GM21619 (cell line): ENCODE measurements around the gene PROC.
"Not testable (repeated sequence)": the region's sequence is repeated elsewhere in the genome, so short reads cannot be mapped to it uniquely, and the experiment has no call there.

ENCODE experiments used
- ATAC-seq: cut with Tn5 transposase; IDR thresholded peaks from one replicate; pipeline ENCODE4 v1.9.1; 2021; ENCODE audit not compliant: unreplicated experiment

The PROC gene

DNA sequence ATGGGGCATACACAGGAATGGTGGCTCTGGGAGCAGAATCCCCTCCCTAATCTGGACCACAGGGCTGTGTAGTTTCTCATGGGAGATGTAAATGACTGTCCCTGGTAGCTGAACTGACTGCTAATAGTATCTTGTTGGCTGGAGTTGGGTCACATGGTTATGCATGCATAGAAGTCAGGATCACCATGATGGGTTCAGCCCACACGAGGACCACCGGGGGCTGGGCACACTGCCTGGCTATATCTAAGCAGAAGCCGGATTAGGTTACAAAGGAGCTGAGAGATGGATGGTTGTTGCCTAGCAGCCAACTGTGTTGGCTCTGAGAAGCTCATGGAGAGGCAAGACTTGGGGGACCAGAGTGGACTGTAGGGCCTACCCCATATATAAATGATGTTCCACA is 23.7 kb upstream of the PROC start:
- ATAC-seq: no peak

DNA sequence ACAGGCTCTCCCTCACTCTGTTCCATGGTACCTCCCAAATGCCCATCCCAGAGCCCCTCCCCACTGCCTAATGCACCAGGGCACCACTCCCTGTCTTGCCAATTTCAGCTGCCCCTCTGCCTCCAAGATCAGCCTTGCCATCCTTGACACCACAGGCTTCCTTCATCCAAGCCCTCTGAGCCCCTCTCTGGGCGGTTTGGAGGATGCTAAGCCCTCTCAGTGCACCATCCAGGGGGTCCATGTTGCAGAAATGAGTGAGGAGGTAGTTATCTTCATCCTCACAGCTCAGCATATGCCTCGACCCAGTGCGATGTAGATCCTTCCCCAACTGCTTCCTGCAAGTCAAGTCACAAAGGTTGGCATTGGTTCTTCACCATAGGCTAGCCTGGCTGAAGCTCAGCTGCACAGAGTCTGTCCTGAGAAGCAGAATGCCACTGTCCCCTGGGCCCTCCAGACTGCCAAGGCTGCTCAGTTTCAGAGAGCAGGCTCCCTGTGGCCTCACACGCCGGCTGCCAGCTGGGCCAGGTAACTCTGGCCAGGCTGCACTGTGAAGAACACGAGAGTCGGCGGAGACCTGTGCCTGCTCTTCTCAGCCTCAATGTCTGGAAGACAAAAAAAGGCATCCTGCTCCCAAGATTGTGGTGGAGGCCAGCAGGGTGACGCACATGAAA is 20.5 kb upstream of the PROC start:
- ATAC-seq: no peak

DNA sequence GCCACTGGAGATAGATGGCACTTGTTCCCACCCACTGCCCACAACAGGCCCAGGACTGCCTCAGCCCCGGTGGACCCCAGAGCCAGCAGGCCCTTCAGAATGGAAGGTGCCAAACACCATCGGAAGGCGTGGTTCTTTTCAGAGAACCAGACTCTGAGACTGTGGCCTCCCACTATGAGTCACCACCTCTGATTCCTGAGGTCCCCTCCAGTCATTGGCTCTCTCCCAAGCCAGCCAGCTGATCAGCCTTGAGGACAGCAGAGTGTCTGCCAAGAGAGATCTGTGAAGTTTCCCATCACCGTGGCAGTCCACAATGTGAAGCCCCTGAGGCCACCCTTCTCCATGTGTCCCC is 20.0 kb upstream of the PROC start:
- ATAC-seq: peak; percentile 90

DNA sequence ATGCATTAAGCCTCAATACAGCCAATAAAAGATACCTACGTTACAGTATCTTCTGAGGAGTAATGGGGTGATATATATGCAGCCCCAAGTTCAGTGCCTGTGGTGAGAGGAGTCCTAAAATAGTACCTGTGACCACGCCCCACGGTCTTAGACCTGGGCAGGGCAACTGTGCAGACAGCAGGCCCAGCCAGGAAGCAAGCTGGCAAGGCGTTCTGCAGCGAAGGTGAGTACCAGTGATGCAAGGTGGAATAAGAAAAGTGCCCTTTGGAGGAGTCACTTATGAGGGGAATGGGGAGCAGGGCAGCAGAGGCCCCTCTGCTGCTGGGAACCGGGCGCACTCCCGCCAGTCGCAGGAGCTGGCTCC is 17.7 kb upstream of the PROC start:
- ATAC-seq: no peak

DNA sequence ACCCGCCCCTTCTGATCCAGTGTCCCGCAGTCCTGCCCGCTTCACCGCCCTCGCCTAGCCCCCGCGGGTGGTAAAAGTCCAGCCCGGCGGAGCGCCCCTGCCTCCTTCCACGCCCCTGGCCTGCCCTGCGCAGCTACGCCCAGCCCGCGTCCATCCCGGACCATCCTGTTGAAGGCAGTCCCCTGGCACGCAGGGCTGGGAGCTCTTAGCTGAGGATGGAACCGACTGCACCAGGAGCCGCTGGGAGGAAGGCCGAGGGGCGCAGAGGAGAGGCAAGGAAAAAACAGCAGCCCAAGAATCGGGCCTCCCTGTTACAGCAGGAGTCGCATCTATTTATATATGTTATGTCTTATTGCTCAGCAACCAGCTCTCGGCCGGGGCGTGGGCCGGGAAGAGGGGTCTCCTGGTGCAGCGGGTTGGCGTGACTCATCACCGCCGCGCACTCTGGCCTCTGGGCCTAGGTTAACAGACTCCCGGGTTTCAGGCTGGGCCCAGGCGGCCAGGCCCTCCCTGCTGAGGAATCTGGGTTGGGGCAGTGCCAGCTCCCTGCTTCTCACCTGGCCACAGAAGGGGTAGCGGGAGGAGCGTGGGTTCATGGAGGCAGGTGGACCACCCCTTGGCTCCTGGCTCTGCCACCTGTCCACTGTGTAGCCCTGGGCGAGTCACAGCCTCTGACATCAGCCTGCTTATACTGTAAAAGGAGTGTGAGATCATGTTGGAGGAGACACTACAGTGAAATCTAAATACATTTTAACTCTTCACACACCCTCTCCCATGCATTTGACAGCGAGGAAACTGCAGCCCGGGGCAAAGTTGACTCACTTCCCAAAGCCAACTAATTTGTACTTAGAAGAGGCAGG is 17.1 kb upstream of the PROC start:
- no peak for ATAC-seq

DNA sequence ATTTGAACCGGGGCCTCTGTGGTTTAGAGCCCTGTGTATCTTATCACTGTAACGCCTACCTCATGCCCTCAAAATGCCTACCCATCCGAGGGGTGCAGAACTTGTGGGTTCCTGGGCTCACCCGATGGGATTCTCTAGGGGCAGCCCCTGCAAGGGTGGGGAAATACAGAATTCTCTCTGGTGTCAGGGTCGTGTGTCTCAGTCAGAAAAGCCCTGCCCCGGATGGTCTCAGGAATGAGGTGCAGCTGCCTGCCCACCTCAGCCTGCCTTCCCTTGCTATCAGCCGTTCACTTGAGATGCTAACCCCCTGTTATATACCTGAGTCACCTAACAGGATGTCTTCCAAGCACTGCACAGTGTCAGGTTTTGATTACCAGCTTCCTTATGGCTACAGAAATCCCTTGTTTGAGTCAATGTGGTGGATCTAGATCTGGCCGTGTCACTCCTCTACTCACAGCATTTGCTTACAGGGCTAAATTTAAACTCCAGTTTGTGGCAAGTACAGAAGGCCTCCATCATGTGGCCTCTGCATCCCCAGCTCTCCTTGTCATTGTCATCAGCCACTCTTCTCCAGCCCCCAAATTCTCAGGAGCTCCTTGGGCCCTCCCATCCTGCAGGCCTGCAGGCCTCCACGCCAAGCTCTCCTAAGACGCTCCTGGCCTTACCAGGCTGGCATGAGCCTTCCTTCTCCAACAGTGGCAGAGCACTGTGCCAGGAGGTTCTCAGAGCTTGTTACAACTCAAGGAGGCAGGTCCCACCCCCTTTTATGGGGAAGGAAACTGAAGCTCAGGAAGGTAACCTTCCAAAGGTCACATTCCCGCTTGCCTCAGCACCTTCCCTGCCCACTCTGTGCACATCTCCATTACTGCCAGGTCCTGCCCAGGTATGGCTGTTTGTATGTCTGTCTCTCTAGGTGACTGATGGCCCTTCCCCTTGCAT is 16.2 kb upstream of the PROC start:
- no peak for ATAC-seq

DNA sequence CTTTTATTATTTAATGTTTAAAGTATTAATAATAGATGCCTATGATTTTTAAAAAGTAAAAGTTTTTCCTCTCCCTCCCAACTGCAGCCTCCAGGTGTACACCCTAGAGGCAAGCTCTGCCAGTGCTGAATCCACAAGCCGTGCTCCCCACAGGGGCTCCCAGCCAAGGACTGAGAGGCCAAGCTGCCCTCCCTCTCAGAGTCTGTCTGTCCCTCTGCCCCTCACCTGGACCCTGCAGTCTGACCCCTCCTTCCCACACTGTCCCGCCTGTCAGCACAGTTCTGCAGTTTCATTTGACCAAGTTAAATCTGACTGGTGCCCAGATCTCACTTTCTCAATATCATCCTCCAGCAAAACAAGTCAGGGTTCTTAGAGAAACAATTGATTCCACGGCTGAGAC is 14.8 kb upstream of the PROC start:
- no peak for ATAC-seq

DNA sequence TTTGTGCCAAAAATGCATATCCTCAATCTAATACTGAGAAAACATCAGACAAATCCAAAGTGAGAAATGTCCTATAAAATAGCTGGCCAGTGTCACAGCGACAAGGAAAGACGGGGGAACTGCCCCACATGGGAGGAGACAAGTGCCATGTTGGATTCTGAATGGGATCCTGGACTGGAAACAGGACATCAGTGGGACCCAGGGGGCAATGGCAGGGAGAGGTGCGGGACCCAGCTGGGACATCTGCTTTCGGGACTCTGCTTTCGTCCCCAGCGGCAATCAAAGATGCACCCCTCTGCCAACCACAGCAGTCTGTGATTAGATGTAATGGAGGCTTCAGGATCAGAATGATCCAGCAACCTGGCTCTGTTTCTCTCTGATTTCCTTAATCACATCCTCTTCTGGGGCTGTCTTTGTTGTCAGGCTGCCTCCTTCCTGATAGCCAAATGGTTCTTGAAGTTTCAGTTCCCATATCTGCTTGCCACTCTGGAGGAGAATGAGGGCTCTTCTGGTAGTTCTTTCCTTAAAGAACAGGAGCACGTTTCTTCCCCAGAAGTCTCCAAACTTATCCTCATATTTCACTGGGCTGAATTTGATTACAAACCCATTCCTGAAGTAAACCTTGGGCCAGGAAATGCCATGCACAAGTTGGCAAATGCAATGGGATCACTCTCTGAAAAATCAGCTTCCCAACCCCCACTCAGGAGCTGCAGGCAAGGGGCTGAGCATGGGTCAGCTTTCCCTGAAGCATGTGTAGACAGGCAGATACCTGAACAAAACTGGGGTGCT is 13.6 kb upstream of the PROC start:
- ATAC-seq: no peak

DNA sequence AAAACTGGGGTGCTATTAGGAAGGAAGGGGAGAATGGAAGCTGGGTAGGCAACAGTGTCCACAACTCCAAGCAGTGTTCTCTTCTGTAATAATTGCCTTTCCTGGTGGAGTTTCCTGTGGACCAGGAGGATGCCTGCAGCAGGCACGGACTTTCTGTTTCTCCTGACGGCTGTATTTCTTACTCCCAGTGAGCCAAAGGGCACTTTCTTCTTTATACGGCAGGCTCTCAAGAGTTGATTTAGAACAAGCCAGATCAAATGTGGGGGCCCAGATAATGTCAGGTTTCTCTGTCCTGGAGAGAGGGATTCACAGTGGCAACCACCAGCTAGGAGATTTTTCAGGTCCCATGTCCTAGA is 13.0 kb upstream of the PROC start:
- ATAC-seq: no peak

DNA sequence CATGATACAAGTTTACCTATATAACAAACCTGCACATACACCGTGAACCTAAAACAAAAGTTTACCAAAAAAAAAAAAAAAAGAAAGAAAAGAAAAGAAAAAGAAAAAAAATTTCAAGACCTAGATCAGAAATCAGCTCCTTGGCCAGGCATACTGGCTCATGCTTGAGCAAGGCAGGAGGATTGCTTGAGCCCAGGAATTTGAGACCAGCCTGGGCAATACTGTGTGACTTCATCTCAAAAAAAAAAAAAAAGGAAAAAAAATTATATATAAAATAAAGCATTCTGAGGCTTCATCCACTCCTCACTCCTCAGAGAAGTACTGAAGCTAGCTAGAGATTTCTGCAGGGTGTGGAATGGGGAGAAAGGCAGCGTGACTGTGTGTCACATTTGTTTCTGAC is 11.8 kb upstream of the PROC start:
- no peak for ATAC-seq

DNA sequence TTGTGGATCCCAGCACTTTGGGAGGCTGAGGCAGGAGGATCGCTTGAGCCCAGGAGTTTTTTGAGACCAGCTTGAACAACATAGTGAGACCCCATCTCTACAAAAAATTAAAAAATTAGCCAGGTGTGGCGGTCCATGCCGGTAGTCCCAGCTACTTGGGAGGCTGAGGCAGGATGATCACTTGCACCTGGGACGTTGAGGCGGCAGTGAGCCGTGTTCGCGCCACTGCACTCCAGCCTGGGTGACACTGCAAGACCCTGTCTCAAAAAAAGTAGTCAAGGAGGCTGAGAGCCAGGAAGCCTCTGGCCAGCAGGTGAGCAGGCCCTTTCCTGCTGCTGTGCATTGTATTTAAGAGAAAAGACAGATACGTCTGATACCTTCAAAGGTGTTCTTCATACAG is 11.1 kb upstream of the PROC start:
- ATAC-seq: no peak

DNA sequence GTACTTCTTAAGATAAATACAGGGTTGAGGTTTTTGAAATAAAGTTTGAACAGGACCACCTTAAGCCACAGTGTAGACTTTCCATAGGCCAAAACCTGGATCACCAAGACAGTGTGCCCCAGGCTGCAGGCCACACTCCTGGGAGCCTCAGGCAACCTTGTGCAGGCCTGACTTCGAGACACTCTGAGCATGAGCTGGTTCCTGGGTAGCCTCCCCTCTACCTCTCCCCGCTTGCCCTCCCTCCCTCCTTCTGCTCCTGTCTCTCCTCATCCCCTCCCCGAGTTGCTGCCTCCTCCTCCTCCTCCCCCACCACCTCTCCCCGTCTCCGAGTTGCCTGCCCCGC is 10.6 kb upstream of the PROC start:
- ATAC-seq: peak; percentile 5

DNA sequence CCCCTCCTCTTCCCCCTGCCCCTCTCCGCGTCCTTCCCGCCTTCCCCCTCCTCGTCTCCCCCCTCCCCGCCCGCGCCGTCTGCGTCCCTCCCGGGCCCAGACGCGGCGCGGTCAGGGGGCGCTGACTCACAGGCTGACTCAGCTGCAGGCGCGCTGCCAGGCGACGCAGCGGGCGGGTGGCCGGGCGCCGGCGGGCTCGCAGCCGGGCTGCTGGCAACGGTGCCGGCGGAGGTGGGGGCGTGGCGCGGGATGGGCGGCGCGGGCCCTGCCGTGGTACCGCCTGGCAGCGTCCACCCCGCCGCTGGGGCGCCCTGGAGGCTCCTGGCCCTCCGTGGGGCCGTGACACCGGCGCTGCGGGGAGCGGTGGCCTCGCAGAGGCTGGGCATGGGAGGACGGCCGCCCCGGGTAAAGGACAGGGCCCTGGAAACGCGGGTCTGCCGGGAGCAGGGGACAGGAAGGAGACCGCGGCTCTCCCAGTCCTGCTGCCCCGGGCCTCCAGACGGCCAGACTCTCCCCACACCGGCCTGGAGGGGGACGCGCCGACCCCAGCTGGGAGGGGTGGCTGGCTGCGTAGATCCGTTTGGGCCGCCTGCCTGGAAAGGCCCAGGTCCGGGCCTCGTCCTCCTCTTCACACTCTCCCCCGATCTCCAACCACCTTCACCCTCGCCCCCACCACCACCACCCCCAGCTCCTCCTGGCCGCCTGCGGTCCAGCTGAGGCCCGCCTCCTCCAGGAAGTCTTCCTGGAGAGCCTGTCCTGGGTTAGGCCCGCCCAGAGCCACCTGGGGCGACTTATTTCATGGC is 10.0 kb upstream of the PROC start:
- peak; percentile 65 for ATAC-seq

DNA sequence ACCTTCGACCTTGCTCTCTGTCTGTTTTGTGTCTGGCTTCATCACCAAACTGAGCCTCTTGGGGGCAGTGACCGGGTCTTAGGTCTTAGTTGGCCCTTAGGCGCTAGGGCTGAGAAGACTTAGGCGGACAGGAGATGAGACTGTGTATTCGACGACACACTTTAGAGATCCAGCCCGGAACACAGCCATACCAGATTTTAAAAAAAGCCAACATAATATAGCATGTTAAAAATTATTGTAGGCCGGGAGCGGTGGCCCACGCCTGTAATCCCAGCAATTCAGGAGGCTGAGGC is 9.5 kb upstream of the PROC start:
- no peak for ATAC-seq

DNA sequence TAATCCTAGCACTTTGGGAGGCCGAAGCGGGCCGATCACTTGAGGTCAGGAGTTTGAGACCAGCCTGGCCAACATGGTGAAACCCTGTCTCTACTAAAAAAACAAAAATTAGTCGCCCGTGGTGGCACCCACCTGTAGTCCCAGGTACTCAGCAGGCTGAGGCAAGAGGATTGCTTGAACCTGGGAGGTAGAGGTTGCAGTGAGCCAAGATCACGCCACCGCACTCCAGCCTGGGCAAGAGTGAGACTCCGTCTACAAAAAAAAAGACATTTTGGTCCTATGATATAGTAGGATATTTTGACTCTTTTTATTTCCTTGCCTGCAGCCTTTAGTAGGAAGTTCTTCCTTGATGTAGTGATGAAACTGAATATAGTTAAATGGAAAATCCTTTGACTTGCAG is 8.5 kb upstream of the PROC start:
- not testable (repeated sequence) for ATAC-seq

DNA sequence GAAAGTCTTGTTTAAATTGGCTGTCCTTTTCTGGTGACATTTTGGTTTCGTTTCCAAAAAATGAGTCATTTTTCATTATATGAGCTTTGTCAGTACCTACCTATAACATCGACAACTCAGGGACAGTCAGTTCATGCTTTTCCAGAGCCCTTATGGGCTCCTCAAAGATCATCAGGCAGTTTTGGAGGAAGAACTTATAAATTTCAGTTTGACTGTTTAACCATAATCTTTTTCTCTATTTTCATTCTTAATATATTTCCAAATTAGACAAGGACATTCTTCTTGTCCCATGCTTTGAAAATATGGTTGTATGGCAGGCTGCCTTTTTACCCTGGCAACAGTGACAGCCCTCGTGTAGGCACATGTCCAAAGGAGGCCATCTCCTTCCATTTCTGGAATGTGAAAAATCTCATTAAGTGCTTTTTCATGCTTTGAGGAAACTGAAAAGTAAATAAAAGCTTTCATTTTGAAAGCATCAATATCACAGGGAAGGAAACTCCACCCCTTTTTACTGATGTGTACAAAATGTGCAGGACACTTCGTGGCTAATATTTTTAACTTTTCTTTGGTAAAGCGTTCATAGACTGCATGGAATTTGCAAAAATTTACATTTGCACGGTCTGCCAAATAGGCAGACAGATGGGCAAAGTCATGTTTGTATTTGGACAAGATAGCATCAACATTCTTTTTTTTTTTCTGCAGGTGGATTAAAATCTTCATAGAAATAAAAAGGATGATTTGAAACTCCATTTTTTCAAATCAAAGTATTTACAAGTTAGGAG is 7.2 kb upstream of the PROC start:
- ATAC-seq: peak; percentile 57

DNA sequence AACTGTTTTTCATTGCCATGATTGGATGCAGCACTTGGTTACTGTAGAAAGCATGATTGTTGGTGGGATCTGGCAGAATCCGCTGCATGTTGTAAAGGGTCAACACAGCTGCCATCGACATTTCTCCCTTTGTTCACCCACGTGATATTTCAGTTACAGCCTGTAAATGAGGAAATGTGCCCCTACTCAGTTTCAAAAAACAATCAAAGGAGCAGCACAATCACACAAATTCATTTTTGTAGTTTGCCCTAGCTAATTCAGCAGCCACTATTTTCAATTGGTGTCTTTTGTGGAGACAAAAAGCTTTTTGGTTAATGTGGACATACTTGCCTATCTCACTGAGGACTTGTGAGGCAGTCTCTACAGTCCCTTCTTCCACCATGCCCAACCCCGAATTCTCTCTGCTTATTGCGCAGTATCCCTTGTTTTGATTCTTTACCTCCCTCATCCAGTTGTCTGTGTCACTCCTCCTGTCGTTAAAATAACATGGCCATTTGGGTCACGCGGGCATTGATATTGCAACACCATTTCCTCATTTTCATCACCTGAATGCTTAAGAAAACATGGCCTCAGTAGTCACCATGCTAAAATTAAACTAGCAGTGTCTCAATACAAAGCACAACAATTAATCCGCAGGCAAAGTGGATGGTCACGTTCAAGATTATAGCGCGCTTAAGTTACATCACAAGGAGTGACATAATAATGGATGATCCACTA is 6.4 kb upstream of the PROC start:
- no peak for ATAC-seq

DNA sequence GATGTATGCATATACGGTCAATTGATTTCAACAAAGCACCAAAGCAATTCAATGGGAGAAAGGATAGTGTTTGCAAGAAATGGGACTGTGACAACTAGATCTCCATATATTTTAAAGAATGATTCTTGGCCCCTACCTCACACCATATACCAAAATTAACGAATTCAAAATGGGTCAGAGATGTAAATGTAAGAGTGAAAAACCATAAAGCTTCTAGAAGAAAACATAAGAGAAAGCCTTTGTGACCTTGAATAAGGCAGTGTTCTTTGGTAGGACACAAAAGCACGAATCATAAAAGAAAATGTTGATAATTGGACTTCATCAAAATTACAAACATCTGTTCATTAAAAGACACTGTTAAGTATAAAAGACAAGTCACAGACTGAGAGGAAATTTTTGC is 5.0 kb upstream of the PROC start:
- ATAC-seq: no peak
